ENCODE results near the gene SCAPER. TPM values are rescaled to one million over a fixed set of nuclear protein-coding genes. Genes with fewer than 3 reads are reported as not detected.

Gene SCAPER
- total RNA-seq, 1 experiment from 2014 or later, result 21.5 TPM

GRCh38 chr15:76328106-76328696 is 576.9 kb downstream of the SCAPER start:
- TF ChIP-seq EZH2 (IDR thresholded peaks at IDR 0.05; ENCODE audit: borderline replicate concordance, low read depth, low read length, poor library complexity, severe bottlenecking) (no peak), CTCF (conservative IDR thresholded peaks at IDR 0.05; ENCODE audit: low read depth, low read length) (no peak)
- no TSS peak for BruUV-seq (replicated peaks)
- no peaks in the 10 kb centered on the region for H3K36me3 ChIP-seq (ENCODE audit: insufficient read depth, low read length, poor library complexity, severe bottlenecking)
- intact Hi-C loops (cut with micrococcal nuclease; ENCODE audit: unreplicated experiment), result no loop called here
- DNase-seq (ENCODE audit: low spot score), result no peak
- H3K27me3 ChIP-seq (replicated peaks; ENCODE audit: insufficient read depth, low read depth, low read length, poor library complexity), result peaks cover 10% of the 10 kb centered on the region
- ChIA-PET POLR2A (ENCODE audit: low non-redundant PET) (no interaction called here), CTCF (no interaction called here)
- H3K9me3 ChIP-seq (ENCODE audit: low read depth, low read length, poor library complexity, severe bottlenecking), result no peaks in the 10 kb centered on the region
- H3K27ac ChIP-seq (ENCODE audit: low read depth, low read length, poor library complexity, severe bottlenecking), result no peak overlapping the region
- H3K4me3 ChIP-seq (ENCODE audit: low read depth, low read length, poor library complexity, severe bottlenecking), result no peak overlapping the region
- H3K4me1 ChIP-seq (ENCODE audit: insufficient read depth, low read length, poor library complexity, severe bottlenecking), result peaks cover 6% of the 10 kb centered on the region

DNA sequence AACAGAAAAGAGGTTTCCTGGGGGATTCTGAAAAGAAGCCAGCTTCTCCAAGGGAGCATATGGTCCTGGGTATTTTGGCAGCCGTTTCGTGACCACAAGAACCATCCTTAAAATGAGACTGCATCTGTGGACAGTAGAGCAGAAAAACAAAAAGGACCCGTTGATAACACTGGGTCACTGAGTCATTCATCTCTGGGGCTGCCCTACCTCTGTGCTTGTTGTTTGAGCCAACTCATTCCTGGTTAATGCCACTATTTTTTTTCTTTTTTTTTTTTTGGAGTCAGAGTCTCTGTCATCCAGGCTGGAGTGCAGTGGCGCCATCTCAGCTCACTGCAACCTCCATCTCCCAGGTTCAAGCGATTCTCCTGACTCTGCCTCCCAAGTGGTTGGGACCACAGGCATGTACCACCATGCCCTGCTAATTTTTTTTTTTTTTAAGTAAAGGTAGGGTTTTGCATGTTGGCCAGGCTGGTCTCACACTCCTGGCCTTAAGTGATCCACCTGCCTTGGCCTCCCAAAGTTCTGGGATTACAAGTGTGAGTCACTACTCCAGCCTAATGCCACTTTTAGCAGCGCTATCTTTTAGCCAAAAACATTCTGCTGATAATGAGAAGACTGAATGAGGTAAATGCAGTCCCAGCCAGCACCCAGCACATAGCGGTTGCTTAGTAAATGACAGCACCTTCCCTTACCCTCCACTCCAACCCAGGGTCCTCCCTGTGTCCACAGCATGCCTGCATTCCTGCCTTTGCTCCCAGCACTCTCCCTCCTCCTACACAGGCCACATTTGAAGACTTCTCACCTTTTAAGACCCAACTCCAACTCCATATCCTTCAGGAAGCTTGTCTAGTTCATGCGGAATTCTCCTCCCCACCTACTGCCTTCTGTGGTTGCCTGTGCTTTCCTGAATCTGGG is 577.7 kb downstream of the SCAPER start:
- no TSS peak for BruUV-seq (replicated peaks)
- ChIA-PET CTCF (no interaction called here), POLR2A (ENCODE audit: low non-redundant PET) (no interaction called here)
- Histone ChIP-seq H3K27me3 (replicated peaks; ENCODE audit: insufficient read depth, low read depth, low read length, poor library complexity) (peaks cover 10% of the 10 kb centered on the region), H3K4me1 (ENCODE audit: insufficient read depth, low read length, poor library complexity, severe bottlenecking) (peaks cover 6% of the 10 kb centered on the region), H3K36me3 (ENCODE audit: insufficient read depth, low read length, poor library complexity, severe bottlenecking) (no peaks in the 10 kb centered on the region), H3K4me3 (ENCODE audit: low read depth, low read length, poor library complexity, severe bottlenecking) (no peak overlapping the region), H3K27ac (ENCODE audit: low read depth, low read length, poor library complexity, severe bottlenecking) (no peak overlapping the region), H3K9me3 (ENCODE audit: low read depth, low read length, poor library complexity, severe bottlenecking) (no peaks in the 10 kb centered on the region)
- TF ChIP-seq CTCF (conservative IDR thresholded peaks at IDR 0.05; ENCODE audit: low read depth, low read length), result no peak
- no peak for TF ChIP-seq EZH2 (IDR thresholded peaks at IDR 0.05; ENCODE audit: borderline replicate concordance, low read depth, low read length, poor library complexity, severe bottlenecking)
- intact Hi-C loops (cut with micrococcal nuclease; ENCODE audit: unreplicated experiment), result no loop called here
- no peak for DNase-seq (ENCODE audit: low spot score)

- Histone ChIP-seq H3K27me3 (replicated peaks; ENCODE audit: insufficient read depth, low read depth, low read length, poor library complexity) (peaks cover 10% of the 10 kb centered on the region), H3K4me1 (ENCODE audit: insufficient read depth, low read length, poor library complexity, severe bottlenecking) (peaks cover 18% of the 10 kb centered on the region), H3K4me3 (ENCODE audit: low read depth, low read length, poor library complexity, severe bottlenecking) (no peak overlapping the region), H3K27ac (ENCODE audit: low read depth, low read length, poor library complexity, severe bottlenecking) (no peak overlapping the region), H3K36me3 (ENCODE audit: insufficient read depth, low read length, poor library complexity, severe bottlenecking) (no peaks in the 10 kb centered on the region), H3K9me3 (ENCODE audit: low read depth, low read length, poor library complexity, severe bottlenecking) (no peaks in the 10 kb centered on the region)
- no peak for DNase-seq (ENCODE audit: low spot score)
- ChIA-PET POLR2A (ENCODE audit: low non-redundant PET) (interaction anchor here (0.6 kb wide), 1 partner anchor 14 kb away, joined by 4 read pairs; the partner anchor contains the start of gene ETFA), CTCF (no interaction called here)
- intact Hi-C loops (cut with micrococcal nuclease; ENCODE audit: unreplicated experiment), result no loop called here
- BruUV-seq (replicated peaks), result no TSS peak
- TF ChIP-seq CTCF (conservative IDR thresholded peaks at IDR 0.05; ENCODE audit: low read depth, low read length) (no peak), EZH2 (IDR thresholded peaks at IDR 0.05; ENCODE audit: borderline replicate concordance, low read depth, low read length, poor library complexity, severe bottlenecking) (no peak)
These were observed 579.4 kb downstream of the SCAPER start for GRCh38 chr15:76325704-76326103.
